HG03378 (cell line): ENCODE results near the gene LEFTY1.

Experiments
- ATAC-seq: cut with Tn5 transposase; IDR thresholded peaks from one replicate; pipeline ENCODE4 v1.9.1; 2021; ENCODE audit warnings: mild to moderate bottlenecking, moderate library complexity; ENCODE audit not compliant: unreplicated experiment

Gene LEFTY1

DNA sequence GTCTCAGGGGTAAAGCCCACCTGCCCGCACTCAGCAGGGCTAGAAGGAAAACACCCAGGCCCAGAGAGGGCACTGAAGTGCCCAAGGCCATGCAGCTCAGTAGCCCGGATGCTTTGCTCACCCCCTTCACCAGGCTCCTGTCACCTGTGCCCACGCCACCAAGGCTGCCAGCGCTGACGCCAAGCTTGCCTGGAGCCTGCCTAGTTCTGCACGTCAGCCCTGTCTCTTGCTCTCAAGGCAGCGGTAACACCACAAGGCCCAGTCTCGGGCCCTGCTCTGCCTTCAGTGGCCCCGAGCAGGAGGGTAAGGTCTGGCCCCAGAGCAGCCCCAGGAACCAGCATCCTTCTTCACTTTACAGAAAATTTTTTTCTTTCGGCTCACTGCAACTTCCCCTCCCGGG is 14.5 kb downstream of the LEFTY1 start:
- ATAC-seq = no peak

DNA sequence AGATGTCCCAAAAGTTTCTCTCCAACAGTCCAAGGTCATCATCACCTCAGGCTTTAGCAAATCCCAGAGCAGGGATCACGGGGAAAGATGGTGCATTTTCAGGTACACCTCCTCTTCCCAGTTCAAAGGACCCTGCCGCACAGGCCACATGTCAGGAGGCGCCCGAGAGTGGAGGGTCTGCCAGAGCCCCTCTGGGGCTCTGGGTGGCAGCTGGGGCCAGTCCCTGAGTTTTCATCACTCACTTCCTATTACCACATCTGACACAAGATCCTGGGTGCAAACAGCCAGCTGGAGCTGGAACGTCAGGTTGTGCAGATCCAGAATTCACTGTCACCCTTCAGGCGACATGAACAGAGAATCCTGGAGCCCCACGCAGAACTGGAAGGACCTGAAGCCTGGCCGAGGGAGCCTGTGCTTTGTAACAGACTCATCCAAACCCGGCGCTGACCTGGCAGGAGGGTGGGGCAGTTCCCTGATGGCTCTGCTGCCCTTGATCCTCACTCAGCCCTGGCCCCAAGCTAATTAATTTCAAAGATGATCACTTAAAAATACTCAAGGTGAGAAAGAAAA is 15.6 kb downstream of the LEFTY1 start:
- no peak for ATAC-seq

DNA sequence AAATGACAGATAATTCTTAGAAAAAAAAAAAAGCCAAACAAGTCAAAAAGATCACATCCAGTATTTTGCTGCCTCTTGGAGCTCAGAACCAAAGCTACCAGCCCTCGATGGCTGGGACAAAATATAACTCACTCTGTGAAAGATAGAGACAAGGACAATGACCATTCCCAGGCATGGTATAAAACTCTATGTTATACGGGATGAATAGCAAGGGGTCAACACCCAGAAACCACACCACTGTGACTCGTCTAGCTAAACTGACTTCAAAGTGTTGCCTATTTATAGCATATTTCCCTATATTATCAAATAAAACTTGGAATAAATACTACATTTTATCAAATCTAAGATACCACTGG is 16.9 kb downstream of the LEFTY1 start:
- no peak for ATAC-seq

DNA sequence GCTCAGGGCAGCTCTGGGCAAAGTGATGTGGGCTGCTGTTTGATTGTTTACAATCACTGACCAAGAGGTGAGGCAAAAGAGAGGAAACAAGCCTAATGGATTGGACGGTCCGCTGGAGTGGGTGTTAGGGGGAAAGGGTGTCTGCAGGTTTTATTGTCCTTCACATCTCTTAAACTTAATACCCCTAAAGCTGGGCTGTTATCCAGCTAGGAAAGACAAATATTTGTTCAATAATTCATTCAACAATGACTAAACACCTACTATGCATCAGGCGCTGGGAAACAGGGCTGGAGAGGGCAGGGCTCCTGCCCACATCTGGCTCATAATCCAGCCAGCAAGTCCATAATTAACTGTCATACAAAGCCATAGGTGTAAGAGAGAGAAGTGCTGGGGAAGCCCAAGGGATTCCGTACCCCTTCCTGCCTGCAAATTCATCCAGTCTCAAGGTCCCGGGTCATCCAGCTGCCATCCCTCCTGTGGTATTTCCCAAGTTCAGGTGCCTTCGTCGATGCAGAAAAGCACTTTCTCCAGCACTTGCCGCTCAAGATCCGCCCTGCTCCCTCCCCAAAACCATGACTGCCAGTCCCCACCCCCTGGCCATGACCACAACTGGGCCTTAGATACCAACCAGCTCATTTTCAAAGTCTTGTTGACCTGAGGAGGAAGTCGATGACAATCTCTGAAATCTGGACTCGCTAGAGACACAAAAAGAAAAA is 17.4 kb downstream of the LEFTY1 start:
- ATAC-seq = no peak

DNA sequence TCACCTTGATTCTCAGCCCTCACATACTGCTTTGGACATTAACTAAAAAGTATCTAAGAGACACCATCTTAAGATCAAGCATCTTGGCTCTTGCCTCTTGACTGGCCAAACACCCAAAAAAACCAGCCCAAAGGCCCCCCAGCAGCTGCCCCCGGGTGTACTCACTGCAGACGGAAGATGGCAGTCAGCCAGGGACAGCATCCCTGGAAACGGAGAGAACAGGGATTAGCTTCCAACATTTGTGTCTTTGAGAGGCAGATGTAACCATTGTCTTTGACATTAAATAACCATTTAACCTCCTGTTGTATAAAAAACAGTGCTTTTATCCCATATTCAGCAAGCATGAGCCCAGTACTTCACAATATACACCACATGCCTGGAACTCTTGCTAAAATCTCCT is 18.0 kb downstream of the LEFTY1 start:
- no peak for ATAC-seq

DNA sequence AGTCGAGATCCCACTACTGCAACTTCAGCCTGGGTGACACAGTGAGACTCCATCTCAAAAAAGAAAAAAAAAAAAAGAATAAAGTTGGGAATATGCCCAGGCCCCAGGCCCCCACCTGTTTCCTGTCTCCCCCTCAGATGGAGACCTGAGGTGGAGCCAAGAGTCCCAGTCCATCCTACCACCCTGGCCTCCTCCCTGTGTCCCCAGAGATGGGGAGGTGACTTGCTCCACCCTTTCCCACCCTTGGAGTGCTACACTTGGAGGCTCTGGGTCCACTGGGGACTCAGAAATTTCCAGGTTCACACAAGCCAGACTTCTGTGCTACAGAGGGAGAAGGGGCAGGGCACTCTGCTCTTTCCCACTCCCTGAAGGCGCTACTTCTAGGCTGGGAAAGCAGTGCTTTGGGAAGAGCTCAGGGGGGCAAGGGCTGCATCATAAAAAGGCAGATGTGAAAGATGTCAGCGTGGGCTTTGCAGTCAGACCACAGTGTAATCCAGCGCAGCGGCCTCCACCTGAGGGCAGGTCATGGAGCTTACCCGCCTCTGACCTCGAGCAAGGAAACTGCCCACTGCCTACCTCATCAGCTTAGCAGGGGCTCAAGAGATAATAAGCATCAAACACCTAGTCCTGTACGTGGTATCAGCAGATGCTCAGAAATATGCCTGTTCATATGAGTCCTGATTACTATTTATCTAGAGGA is 20.2 kb downstream of the LEFTY1 start:
- ATAC-seq = no peak

DNA sequence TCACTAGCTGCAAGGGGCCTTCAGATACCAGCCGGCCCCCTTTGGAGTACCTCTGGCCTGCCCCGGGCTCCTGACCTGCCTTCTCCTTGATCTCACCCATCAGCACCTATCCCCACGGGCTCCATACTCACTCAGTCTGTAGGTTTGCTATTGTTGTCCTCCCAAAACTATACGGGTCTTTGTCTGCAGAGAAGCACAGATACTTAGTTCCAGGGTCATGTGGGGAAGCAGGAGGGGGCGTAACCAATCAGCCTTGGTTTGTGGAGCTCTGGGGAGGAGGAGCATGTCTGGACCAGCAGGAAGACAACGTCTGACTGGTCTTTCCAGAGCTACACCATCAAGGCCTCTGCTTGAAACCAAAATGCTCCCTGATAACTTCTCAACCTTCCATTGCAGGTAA is 22.0 kb downstream of the LEFTY1 start:
- no peak for ATAC-seq

DNA sequence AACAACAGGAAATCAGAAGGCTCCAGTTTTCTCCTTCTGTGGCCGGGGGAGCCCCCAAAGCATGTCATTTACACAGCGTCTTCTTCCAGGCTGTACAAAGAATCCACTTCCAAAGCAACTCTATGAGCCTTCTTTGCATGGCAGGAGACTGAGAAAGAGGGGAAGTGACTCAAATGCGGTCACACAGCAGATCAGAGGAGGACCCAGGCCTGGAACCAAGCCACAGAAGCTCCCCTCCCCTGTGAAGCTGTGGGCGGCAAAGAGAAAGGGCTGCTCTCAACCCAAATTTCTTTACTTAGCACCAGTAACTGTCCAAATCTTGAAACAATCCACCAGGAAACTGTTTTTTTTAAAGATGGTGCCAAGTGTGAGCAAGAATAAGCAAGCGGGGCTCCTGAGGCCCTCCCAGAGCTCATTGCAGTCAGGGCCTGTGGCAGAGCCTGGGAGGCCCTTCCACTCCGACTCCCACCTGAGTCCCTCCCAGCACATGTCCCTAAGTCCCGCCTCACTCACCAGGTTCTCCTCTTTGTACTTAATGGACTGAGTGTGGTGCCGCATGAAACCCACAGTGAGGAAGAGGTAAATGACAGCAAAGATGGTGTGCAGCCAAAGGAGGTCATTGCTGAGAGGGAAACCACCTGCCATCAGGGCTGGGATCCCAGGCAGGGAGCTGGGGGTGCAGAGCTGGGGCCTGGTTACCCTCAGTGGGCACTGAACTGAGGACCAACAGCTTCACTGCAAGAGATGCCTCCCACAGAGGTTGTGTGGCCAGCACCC is 22.7 kb downstream of the LEFTY1 start:
- peak; percentile 66 for ATAC-seq

DNA sequence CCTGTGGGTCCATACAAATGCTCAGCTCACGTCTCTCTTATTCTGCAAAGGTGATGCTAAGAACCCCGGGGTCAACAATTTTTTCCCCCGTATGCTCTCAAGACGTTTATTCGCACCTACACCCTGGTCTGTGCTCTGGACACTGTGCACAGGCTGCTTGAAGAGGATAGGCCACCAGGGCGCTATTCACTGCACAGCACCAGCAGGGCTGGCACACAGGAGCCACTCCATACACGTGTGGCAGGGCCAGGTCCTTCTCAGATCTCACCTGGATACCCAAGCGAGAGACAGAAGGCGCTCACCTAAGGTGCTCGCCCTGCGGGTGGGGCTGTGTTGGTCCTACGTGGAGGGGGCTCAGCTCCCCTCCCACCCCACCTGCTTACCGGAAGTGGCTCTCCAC is 23.4 kb downstream of the LEFTY1 start:
- ATAC-seq = no peak

DNA sequence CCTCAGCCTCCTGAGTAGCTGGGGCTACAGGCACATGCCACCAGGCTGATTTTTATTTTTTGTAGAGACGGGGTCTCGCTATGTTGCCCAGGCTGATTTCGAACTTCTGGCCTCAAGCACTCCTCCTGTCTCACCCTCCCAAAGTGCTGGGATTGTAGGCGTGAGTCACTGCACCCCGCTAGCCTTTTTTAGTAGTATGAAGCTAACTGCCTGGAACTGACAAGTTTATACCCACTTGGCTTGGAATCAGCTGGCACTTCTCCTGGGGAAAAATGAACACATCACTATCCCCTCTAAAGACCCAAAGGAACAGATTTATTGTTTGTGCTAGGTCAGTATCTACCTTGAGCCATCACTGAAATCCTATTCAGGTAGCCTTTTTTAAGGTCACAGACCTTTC is 25.8 kb downstream of the LEFTY1 start:
- no peak for ATAC-seq

DNA sequence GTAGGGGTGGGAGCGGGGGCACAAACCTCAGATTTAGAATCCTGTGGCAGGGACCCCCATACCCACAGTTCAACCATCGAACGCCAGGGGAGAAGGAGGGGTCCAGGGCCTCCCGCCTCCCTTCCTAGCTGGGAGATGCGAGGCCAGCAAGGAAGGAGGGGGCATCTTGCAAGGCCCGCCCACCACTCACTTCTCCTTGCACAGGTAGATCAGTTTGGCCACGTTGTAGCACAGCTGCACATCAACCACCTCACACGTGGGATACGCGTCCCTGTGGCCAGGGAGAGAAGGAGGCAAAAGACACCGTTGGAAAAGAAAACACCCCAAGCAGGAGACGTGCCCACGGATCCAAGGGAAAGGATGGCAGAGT is 26.4 kb downstream of the LEFTY1 start:
- ATAC-seq = no peak

DNA sequence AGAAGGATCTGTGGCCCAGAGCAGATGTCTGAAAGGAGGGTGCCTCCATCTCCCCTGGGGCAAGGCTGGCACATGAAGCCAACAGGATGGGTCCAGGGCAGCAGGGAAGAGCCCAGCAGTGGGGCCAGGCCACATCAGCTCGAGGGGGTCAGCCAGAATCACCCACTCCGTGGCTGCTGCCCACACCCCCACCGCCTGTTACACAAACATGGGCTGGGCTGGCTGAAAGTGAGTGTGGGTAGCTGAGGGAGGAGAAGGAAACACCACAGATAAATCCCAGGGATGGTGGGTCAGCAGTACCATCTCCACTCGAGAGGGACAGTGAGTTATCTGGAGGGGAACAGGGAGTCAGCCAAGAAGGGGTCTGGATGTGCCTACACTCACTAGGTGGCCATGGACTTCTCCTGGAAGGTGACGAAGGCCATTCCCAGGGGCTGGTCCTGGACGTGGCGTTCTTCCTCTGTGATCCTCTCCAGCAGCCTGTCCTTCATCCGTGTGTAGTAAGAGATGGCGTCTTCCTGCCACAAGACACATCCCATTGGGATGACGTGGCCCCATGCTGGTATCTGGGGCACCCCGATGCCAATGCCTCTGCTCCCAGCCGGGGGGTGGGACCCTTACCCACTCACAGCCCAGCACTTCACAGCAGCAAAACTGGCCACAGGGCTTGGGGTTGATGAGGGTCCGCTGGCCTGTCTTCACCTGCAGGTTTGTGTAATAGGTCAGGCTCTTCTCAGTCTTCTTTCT is 26.9 kb downstream of the LEFTY1 start:
- no peak for ATAC-seq

DNA sequence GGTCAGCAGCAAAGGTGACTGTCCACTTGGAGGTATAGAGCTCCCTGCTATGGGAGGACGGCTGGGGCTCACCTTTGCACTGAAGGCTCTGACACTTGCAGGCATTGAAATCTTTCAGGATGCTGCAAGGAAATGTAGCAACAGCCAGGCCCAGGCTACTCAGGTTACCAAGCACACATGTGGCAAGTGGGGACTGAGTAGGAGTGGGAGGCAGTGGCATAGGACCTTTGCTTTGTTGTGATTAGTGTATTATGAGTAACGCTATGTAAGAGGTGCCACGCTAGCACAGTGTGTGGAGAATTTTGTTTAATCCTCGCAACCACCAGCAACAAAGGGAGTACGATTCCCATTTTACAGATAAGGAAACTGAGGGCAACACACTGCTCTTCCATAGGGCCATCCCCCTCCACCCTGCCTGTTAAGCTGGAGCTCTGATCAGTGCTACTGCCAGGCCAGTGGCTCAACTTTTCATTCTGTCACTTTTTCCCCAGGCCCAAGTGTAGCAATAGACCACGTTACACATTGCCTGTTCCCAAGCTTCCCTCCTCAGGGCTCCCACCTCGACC is 28.0 kb downstream of the LEFTY1 start:
- ATAC-seq = no peak

DNA sequence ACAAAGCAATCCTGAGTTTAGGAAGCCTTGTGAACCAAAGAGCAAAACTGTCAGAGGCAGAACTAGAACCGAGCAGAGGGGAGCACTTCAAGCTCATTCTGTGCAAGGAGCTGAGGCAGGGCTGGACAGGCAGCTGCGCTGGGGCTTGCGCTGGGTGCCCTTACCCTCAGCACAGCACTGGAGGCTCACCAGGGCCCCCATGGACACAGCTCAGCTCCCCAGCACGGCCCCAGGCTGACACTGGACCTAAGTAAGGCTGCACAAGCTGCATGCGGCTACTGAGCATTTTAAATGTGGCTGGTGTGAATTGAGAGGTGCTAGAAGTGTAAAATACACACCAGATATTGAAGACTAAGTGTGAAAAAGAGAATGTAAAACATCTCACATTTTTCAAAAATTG is 28.8 kb downstream of the LEFTY1 start:
- no peak for ATAC-seq

DNA sequence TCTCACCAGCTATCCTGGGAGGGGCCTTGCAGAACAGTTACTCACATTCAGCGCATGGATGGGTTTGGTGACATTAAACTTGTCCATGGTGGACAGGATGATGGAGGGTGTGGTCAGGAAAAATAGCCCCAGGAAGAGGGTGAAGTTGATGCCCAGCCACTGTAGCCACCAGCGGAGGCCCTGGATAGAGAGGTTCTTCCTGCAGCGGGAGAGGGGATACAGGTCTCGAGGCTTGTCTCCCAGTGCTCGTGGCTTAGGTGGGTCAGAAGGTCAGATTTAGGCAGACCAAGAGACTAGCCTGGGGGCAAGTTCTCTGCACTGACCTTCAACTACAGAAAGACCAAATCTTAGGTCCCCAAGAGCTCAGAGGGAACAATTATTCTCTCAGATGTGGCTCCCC is 29.8 kb downstream of the LEFTY1 start:
- no peak for ATAC-seq

DNA sequence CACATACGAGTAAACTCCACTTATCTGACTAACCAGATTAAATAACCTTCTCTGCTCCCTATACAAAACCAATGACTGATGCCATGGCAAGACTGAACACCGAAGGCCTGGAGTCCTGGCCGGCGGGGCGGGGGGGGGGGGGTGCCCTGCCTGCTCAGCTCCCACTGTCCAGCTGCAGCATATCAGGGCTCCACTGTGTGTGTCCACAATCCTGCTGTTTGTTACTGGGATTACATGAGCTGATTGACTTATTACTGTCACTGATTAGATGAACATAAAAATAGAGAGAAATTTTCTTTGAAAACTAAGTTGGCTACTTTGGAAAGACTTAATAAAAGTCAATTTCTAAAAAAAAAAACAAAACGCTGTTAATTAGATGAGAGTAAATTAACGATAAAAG is 31.7 kb downstream of the LEFTY1 start:
- no peak for ATAC-seq

DNA sequence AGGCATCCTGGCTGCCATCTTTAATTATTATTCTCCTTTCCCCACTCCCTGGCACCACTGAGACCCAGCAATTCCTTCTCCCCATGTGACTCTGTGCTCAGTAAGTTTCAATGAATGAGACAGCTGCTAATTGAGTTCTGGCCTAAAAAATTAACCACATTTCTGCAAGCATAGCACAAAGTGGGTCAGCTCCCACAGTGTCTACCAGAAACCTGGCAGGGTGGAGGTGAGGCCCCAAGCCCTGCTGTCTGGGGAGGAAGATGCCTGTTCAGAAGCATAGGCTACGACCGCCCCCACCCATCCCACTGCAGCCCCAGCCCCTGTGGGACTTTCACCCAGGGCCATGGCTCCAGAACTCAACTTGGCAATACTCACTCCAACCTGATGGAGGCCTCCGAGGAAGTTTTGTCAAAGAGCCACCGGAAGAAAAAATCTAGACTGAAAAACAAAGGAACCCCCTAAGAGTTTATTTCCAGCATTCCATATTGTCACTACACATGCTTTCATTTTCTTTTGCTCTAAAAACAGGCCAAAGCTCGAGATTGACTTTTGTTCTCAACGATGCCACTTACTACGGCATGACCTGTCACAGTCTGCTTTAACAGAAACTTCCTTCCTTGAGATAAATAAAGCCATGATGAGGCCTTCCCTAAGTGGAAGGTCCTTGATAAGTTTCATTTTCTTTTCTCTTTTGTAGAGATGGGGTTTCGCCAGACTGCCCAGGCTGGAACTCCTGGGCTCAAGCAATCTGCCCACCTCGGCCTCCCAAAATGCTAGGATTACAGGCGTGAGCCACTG is 33.2 kb downstream of the LEFTY1 start:
- ATAC-seq = no peak

DNA sequence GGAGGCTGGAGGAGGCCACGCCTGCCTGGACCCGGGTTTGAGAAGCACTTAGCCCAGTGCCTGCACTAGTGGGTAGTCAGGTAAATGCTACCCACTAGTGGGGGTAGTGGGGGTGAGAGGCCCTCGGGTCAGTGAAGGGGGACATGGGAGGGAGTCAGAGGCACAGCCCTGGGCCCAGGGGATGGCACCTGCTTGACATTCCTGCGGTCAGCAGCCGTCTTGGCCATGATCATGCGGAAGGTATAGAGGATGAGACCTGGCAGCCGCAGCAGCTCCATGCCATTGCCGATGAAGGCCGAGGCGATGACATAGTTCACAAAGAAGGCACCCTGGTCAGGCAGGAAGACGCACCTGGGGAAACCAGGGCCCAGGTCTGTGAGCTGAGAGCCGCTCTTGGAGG is 35.5 kb downstream of the LEFTY1 start:
- ATAC-seq = no peak

DNA sequence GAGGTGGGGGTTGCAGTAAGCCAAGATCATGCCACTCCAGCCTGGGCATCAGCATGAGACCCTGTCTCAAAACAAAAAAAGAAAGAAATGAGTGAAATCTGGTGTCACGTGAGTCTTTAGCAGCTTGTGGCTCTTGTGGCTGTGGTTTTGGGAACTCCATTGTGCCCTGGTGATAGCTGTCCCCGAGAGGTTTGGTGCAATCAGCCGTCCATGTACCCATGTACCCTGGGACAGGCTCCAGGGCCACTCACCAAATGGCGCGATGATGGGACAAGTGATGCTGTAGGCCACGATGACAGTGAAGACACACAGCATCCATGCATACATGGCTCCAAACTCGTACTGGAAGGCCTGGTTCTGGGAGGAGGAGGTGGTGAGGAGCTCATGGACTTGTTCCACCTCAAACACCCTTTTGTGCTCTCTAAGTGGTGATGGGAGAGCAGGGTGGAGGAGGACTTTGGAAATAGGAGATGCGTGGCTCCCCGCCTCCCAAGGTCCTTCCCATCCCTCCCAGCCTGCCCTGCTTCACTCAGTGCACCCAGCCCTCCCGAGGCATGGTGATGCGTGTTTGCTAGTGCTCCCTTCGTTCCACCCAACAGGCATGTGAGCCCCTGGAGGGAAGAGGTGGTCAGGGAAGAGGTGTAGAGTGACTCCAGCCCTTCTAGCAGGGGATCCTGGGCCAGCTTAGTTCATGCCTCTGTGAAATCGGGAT is 36.4 kb downstream of the LEFTY1 start:
- no peak for ATAC-seq
